ENCODE measurements around the gene RGS18. TPM values are rescaled to one million over a fixed set of nuclear protein-coding genes. Genes with fewer than 3 reads are reported as not detected.
"Not testable (repeated sequence)": the region's sequence is repeated elsewhere in the genome, so short reads cannot be mapped to it uniquely, and the experiment has no call there.

The RGS18 gene
- total RNA-seq, 1 donor from 2014 or later = not detected

DNA sequence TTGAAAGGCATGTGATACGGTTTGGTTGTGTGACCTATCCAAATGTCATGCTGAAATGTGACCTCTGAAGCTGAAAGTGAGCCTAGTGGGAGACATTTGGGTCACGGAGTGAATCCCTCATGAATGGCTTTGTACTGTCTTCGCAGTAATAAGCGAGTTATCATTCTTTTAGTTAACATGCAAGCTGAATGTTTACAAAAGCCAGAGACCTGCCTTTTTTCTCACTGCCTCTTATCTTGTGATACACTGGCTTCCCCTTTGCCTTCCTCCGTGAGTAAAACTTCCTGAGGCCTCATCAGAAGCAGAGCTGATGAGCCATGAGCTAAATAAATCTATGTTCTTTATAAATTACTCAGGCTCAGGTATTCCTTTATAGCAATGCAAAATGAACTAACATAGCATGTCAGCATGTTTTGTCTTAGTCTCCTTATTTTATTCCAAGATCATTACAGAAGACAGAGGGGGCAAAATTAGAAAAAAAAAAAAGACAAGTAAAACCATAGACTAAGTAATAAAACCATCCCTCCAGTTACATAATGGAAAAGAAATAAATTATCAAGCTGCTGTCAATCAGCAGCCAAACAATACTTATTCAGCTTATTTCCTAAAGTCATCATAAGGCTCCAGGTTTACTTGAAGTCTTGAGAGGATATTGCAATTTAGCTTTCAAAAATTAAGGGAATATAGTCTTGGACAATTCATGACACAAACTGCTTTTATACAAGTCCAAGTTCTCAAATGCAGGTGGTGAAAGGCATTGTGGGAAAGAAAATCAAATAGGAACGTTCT lies 12.1 kb downstream of the RGS18 start:
- DNase-seq (ENCODE audit: low spot score) = no peak
- Mint-ChIP-seq H3K36me3 (ENCODE audit: low read depth) (no peaks in the 10 kb centered on the region), H3K27ac (no peak overlapping the region), H3K4me1 (ENCODE audit: low read depth) (no peaks in the 10 kb centered on the region), H3K9me3 (peaks cover 1% of the 10 kb centered on the region), H3K4me3 (no peak overlapping the region), H3K27me3 (ENCODE audit: insufficient read depth) (no peaks in the 10 kb centered on the region)
- intact Hi-C loops (cut with micrococcal nuclease) = no loop called here

DNA sequence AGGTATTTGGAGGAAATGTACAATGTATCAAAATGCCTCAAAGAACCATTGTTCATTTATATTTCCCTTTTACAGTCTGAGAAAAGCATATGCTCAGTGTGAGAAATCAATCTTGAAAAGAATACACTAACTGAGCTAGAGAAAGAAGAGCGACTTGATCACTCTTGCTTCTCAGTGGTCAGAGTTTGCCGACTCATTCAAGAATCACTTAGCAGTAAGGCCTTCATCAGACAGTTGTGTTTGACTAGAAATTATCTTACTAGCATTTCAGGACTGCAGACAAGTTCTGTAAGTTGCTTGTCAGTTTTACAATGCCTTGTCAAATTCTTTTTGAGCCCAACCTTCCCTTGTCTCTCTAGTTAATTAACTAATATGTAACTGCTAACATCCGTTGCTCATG lies 12.9 kb downstream of the RGS18 start:
- Mint-ChIP-seq H3K36me3 (ENCODE audit: low read depth) (no peaks in the 10 kb centered on the region), H3K9me3 (no peaks in the 10 kb centered on the region), H3K4me1 (ENCODE audit: low read depth) (no peaks in the 10 kb centered on the region), H3K27ac (no peak overlapping the region), H3K4me3 (no peak overlapping the region), H3K27me3 (ENCODE audit: insufficient read depth) (no peaks in the 10 kb centered on the region)
- no peak for DNase-seq (ENCODE audit: low spot score)
- intact Hi-C loops (cut with micrococcal nuclease) = no loop called here

DNA sequence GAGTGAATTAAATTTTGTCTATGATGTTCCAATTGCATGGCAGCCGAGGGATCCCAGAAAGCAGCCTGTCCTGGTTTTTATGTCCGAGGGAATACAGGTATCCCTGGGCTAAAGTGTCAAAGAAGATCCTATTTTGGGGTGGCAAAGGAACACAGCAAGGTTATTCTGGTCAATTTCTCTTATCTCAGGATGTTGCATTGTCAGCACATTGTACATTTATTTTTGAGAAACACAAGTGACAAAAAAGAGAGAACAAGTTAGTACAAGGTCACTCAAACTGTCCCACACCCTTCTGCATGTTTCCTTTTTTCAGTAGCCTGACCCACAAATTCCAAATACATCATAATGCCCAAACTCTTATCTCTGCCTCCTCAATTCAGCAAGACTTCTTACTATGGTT lies 17.7 kb downstream of the RGS18 start:
- H3K27me3 Mint-ChIP-seq (ENCODE audit: insufficient read depth) = no peaks in the 10 kb centered on the region
- H3K4me1 Mint-ChIP-seq (ENCODE audit: low read depth) = no peaks in the 10 kb centered on the region
- no peak for DNase-seq (ENCODE audit: low spot score)
- no peaks in the 10 kb centered on the region for H3K36me3 Mint-ChIP-seq (ENCODE audit: low read depth)
- H3K4me3 Mint-ChIP-seq = no peak overlapping the region
- intact Hi-C loops (cut with micrococcal nuclease) = no loop called here
- H3K9me3 Mint-ChIP-seq = no peaks in the 10 kb centered on the region
- H3K27ac Mint-ChIP-seq = no peak overlapping the region

DNA sequence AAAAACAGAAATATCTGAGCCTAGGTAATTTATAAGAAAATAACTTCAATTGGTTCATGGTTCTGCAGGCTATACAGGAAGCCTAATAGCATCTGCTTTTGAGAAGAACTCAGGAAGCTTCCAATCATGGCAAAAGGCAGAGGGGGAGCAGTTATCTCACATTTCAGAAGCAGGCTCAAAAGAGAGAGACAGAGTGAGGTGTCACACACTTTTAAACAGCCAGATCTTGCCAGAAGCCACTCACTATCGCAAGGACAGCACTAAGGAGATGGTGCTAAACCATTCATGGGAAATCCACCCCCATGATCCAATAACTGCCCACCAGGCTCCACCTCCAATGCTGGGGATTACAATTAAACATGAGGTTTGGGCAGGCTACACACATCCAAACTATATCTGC lies 25.5 kb downstream of the RGS18 start:
- Mint-ChIP-seq H3K27me3 (ENCODE audit: insufficient read depth) (no peaks in the 10 kb centered on the region), H3K4me3 (no peak overlapping the region), H3K4me1 (ENCODE audit: low read depth) (no peaks in the 10 kb centered on the region), H3K9me3 (no peaks in the 10 kb centered on the region), H3K36me3 (ENCODE audit: low read depth) (no peaks in the 10 kb centered on the region), H3K27ac (no peak overlapping the region)
- DNase-seq (ENCODE audit: low spot score) = no peak
- intact Hi-C loops (cut with micrococcal nuclease) = no loop called here

DNA sequence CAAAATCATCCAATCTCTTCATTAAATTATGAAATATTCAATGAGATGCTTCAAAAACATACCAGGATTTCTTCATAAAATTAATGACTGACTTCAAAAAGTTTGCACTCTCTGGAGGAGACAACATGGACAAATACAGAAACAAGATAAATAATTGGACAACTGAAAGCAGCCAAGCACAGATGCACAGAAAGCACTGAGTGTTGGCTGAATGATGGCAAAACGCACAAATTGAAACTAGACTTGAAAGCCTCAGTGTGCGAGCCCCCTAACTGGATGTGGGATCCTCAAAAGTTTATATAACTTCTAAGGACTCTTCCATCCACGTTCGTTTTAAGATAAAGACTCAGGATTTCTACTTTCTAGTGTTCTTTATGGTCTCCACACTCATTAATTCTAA lies 27.9 kb downstream of the RGS18 start:
- Mint-ChIP-seq H3K27me3 (ENCODE audit: insufficient read depth) (no peaks in the 10 kb centered on the region), H3K36me3 (ENCODE audit: low read depth) (no peaks in the 10 kb centered on the region), H3K27ac (no peak overlapping the region), H3K4me3 (no peak overlapping the region), H3K9me3 (no peaks in the 10 kb centered on the region), H3K4me1 (ENCODE audit: low read depth) (no peaks in the 10 kb centered on the region)
- no peak for DNase-seq (ENCODE audit: low spot score)
- intact Hi-C loops (cut with micrococcal nuclease) = no loop called here

DNA sequence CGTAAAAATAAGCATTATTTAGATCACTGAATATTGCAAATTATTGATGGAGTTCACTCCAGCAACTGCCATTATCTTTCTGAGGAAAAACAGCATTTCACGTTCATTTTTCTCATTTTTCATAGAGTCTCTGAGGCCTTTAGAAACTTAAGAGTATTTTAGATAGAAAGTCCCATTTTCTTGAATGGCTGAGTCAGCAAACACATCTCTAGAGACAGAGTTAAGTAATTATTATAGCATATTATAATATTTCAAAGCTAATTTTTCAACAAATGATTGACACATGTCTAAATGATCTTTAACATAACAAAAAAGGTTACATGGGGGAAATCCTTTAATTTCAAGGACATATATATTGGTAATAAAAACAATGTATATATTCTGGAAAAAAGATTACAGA lies 31.8 kb downstream of the RGS18 start:
- Mint-ChIP-seq H3K4me1 (ENCODE audit: low read depth) (no peaks in the 10 kb centered on the region), H3K36me3 (ENCODE audit: low read depth) (no peaks in the 10 kb centered on the region), H3K27me3 (ENCODE audit: insufficient read depth) (no peaks in the 10 kb centered on the region), H3K27ac (no peak overlapping the region), H3K9me3 (no peaks in the 10 kb centered on the region), H3K4me3 (no peak overlapping the region)
- DNase-seq (ENCODE audit: low spot score) = no peak
- intact Hi-C loops (cut with micrococcal nuclease) = no loop called here

DNA sequence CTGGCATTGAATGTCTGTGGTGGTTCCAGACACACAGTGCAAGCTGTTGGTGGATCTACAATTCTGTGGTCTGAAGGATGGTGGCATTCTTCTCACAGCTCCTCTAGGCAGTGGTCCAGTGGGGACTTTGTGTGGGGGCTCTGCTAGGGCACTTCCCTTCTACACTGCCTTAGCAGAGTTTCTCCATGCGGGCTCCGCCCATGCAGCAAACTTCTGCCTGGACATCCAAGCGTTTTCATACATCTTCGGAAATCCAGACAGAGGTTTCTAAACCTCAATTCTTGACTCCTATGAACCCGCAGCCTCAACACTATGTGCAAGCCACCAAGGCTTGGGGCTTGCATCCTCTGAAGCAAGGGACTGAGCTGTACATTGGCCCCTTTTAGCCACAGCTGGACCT lies 43.0 kb downstream of the RGS18 start:
- H3K27ac Mint-ChIP-seq = no peak overlapping the region
- no peaks in the 10 kb centered on the region for H3K4me1 Mint-ChIP-seq (ENCODE audit: low read depth)
- H3K36me3 Mint-ChIP-seq (ENCODE audit: low read depth) = no peaks in the 10 kb centered on the region
- peaks cover 12% of the 10 kb centered on the region for H3K9me3 Mint-ChIP-seq
- intact Hi-C loops (cut with micrococcal nuclease) = no loop called here
- no peak overlapping the region for H3K4me3 Mint-ChIP-seq
- no peak for DNase-seq (ENCODE audit: low spot score)
- no peaks in the 10 kb centered on the region for H3K27me3 Mint-ChIP-seq (ENCODE audit: insufficient read depth)

DNA sequence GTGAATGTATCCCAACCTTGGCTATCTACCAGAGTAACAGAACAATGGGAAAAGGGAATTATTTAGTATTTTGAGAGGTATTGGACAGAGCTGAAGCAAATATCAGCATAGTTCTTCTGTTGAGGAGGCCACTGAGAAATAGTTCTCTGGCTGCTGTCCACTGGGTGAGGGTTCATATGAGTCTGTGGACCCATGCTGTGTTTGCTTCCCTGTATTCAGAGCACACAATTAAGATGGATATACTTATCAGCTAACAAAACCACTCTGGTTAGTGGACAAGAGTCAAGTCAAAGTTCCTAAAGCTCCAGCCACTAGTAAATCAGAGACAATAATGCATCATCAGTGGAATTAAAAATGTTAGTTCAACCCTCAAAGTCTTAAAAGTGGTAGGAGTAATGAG lies 66.1 kb downstream of the RGS18 start:
- Mint-ChIP-seq H3K27ac (no peak overlapping the region), H3K9me3 (no peaks in the 10 kb centered on the region), H3K4me3 (no peak overlapping the region), H3K27me3 (ENCODE audit: insufficient read depth) (no peaks in the 10 kb centered on the region), H3K36me3 (ENCODE audit: low read depth) (no peaks in the 10 kb centered on the region), H3K4me1 (ENCODE audit: low read depth) (no peaks in the 10 kb centered on the region)
- intact Hi-C loops (cut with micrococcal nuclease) = no loop called here
- DNase-seq (ENCODE audit: low spot score) = no peak

DNA sequence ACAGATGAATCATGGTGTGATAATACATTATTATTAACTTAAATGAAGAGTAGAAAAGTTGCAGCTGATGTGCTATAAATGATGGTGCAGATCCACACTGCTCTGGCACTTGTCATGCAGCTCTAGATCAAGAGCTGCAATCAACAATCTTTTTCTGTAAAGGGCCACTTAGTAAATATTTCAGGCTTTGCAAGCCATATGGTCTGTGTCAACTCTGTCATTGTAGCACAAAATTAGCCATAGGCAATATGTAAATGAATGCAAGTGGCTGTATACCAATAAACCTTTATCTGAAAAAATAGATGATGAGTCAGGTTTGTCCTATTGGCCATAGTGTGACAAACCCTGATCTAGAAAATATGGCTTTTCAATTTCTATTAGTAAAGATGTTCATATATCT lies 66.6 kb downstream of the RGS18 start:
- Mint-ChIP-seq H3K27ac (no peak overlapping the region), H3K4me1 (ENCODE audit: low read depth) (no peaks in the 10 kb centered on the region), H3K27me3 (ENCODE audit: insufficient read depth) (no peaks in the 10 kb centered on the region), H3K36me3 (ENCODE audit: low read depth) (no peaks in the 10 kb centered on the region), H3K4me3 (no peak overlapping the region), H3K9me3 (no peaks in the 10 kb centered on the region)
- DNase-seq (ENCODE audit: low spot score) = no peak
- intact Hi-C loops (cut with micrococcal nuclease) = no loop called here

DNA sequence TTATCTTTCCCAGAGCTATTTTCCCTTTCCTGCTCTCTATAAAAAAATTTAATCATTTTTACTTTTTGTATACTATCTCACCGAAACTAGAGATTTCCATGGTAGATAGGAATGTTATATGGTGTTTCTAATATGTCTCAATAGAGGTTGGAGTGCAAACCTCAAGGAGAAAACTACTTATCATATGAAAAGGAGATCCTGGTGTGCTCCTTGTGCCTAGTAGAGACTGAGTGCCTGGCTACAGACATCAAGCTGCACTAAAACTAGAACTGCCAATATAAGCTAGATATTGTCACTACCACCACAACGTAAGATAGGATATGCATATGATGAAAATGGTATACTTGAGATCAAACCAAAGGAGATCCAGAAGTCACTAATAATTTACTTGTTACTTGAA lies 67.0 kb downstream of the RGS18 start:
- H3K27ac Mint-ChIP-seq = no peak overlapping the region
- no peaks in the 10 kb centered on the region for H3K36me3 Mint-ChIP-seq (ENCODE audit: low read depth)
- H3K9me3 Mint-ChIP-seq = no peaks in the 10 kb centered on the region
- no peaks in the 10 kb centered on the region for H3K27me3 Mint-ChIP-seq (ENCODE audit: insufficient read depth)
- DNase-seq (ENCODE audit: low spot score) = no peak
- no peaks in the 10 kb centered on the region for H3K4me1 Mint-ChIP-seq (ENCODE audit: low read depth)
- intact Hi-C loops (cut with micrococcal nuclease) = no loop called here
- no peak overlapping the region for H3K4me3 Mint-ChIP-seq

DNA sequence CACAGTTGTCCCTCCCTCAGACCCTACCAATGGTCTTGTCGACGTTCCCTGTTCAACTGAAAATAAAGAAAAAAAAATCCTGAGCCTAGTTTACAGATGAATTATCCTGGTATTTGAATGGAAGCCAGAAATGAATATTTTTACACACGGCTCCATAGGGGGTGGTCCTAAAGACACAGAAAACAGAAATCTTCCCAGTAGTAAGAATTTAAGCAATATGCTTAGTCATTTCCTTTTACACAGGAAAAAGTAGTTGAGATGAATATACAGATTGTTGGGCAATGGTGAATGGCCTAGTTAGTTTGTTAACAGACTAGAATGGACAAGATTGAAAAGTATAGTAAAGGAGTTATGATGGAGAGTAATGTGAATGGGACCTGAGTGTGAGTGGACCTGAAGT lies 67.4 kb downstream of the RGS18 start:
- intact Hi-C loops (cut with micrococcal nuclease) = no loop called here
- Mint-ChIP-seq H3K27me3 (ENCODE audit: insufficient read depth) (no peaks in the 10 kb centered on the region), H3K27ac (no peak overlapping the region), H3K4me1 (ENCODE audit: low read depth) (no peaks in the 10 kb centered on the region), H3K9me3 (no peaks in the 10 kb centered on the region), H3K36me3 (ENCODE audit: low read depth) (no peaks in the 10 kb centered on the region), H3K4me3 (no peak overlapping the region)
- no peak for DNase-seq (ENCODE audit: low spot score)

DNA sequence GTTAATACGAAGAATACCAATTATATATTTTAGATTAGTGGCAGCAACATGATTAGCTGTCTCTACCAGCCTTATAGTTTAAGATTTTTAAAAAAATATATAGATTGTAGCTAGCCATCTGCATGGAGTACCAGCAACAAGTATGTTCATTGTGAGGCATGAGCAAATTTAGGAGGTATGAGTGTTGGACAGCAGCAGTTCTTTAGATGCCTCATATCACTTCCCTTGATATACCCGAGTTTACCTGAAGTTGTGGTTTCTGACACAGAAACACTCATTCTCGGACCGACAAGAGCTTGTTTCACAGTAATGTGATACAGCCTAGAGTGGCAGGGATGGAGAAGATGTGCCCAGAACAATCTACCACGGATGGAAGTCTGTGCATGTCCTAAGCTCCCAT lies 69.1 kb downstream of the RGS18 start:
- intact Hi-C loops (cut with micrococcal nuclease) = no loop called here
- Mint-ChIP-seq H3K27me3 (ENCODE audit: insufficient read depth) (no peaks in the 10 kb centered on the region), H3K36me3 (ENCODE audit: low read depth) (no peaks in the 10 kb centered on the region), H3K9me3 (no peaks in the 10 kb centered on the region), H3K4me1 (ENCODE audit: low read depth) (no peaks in the 10 kb centered on the region), H3K4me3 (no peak overlapping the region), H3K27ac (no peak overlapping the region)
- DNase-seq (ENCODE audit: low spot score) = no peak

DNA sequence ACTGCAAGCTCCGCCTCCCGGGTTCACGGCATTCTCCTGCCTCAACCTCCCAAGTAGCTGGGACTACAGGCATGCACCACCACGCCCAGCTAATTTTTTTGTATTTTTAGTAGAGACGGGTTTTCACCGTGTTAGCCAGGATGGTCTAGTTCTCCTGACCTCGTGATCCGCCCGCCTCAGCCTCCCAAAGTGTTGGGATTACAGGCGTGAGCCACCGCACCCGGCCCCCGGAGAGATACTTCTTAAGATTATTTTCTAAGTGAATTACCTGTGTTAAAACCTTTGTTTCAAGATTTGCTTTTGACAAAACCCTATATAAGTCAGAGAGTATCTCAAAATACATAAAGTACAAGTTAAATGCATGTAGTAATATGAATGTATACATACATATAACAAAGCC lies 69.7 kb downstream of the RGS18 start:
- H3K4me1 Mint-ChIP-seq (ENCODE audit: low read depth); H3K36me3 Mint-ChIP-seq (ENCODE audit: low read depth); H3K27me3 Mint-ChIP-seq (ENCODE audit: insufficient read depth); DNase-seq (ENCODE audit: low spot score); H3K27ac Mint-ChIP-seq; intact Hi-C loops (cut with micrococcal nuclease); H3K9me3 Mint-ChIP-seq; H3K4me3 Mint-ChIP-seq: not testable (repeated sequence)

DNA sequence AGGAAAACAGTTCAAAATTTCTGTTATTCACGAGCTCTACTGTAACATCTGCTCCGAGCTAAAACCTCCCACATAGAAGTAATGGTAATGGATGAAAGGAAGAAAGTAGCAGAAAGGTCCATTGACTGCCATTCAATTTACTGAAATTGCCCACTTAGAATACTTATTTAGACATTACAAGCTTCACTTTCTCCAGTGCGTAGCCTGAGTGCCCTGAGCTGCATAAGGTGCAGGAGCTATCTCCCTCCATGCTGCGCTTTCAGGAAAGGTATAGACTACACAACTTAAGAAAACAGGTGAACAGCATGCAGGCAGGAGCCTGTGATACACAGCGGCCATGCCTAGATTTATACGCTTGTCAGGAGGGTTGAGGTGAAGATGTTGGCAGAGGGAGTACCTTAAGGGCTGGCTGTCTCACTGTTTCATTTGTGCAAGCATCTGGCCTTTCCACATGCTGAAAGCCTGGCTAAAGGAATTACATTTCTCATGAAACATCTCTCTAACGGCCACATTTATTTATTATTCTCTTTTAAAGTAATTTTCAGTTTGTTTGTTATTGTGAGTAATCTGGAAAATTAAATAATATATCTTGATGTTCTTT lies 74.7 kb downstream of the RGS18 start:
- Mint-ChIP-seq H3K36me3 (ENCODE audit: low read depth) (no peaks in the 10 kb centered on the region), H3K27me3 (ENCODE audit: insufficient read depth) (no peaks in the 10 kb centered on the region), H3K4me1 (ENCODE audit: low read depth) (no peaks in the 10 kb centered on the region), H3K27ac (no peak overlapping the region), H3K9me3 (no peaks in the 10 kb centered on the region), H3K4me3 (no peak overlapping the region)
- no peak for DNase-seq (ENCODE audit: low spot score)
- intact Hi-C loops (cut with micrococcal nuclease) = no loop called here
